Esophagus muscularis mucosa (tissue), 4 donors: Measurements from ENCODE around the gene TBC1D32. TPM values are rescaled to one million over a fixed set of nuclear protein-coding genes. Genes with fewer than 3 reads are reported as not detected.

Source experiments
- DNase-seq: peaks from one replicate; pipeline ENCODE4 v3.0.0-alpha.2; 2017; ENCODE audit errors: extremely low spot score
- H3K27ac ChIP-seq, 4 donors: fragments of 200-600 bp; sonication (generic); replicated peaks in 1 of 4; 1 replicate in 3 of 4; 2 replicates in 1 of 4; pipeline ENCODE4 v1.5.1; 2016 to 2019; ENCODE audit warnings: mild to moderate bottlenecking in 1 of 4
- H3K27me3 ChIP-seq, 4 donors: fragments of 200-600 bp; sonication (generic); one replicate each; pipeline versions ENCODE4 v1.5.1 to v1.6.0; 2016 to 2019
- H3K36me3 ChIP-seq, 4 donors: fragments of 200-600 bp; sonication (generic); one replicate each; pipeline ENCODE4 v1.5.1; 2016 to 2019
- H3K4me1 ChIP-seq, 4 donors: fragments of 200-600 bp; sonication (generic); one replicate each; pipeline ENCODE4 v1.5.1; 2016 to 2019
- H3K4me3 ChIP-seq, 4 donors: fragments of 200-600 bp; sonication (generic); 1 replicate in 2 of 4; 2 replicates in 2 of 4; pipeline ENCODE4 v1.5.1; 2016 to 2019; ENCODE audit warnings: mild to moderate bottlenecking in 4 of 4, moderate library complexity in 1 of 4
- H3K9me3 ChIP-seq, 4 donors: fragments of 200-600 bp; sonication (generic); 1 replicate in 3 of 4; 2 replicates in 1 of 4; pipeline ENCODE4 v1.5.1; 2016 to 2019
- EP300 ChIP-seq: sonication (generic); formaldehyde crosslinking; IDR thresholded peaks from one replicate; pipeline ENCODE4 v1.6.1; 2017; ENCODE audit warnings: antibody characterized with exemption
- POLR2A ChIP-seq: fragments of 450-650 bp; IDR thresholded peaks from one replicate; pipeline ENCODE4 v1.6.1; 2017; ENCODE audit warnings: antibody characterized with exemption, moderate library complexity, mild to moderate bottlenecking, low read depth
- POLR2AphosphoS5 ChIP-seq, 2 donors: sonication (generic); formaldehyde crosslinking; IDR thresholded peaks; one replicate each; pipeline ENCODE4 v1.6.1; 2017; ENCODE audit warnings: antibody characterized with exemption in 2 of 2
- WGBS: methylation state at CpG from one replicate; pipeline ENCODE4 v1.1.5; 2018; 5-methylcytosine and 5-hydroxymethylcytosine counted together
- intact Hi-C: fragments of 100-400 bp; cut with DNase I; formaldehyde crosslinking; loops from one replicate; pipeline ENCODE4 v1.15.1; 2023
- total RNA-seq, 4 donors: library from RNA; depleted of rRNA; stranded (reverse); fragments of >200 nt; gene quantifications; one replicate each; pipeline versions ENCODE4 v1.1.0 to v1.2.1, GENCODE V29; 2016
- TF ChIP-seq, protein P1 (sequence below), 3 experiments: fragments of 200-600 bp in 2 of 3; fragments of 450-650 bp in 1 of 3; sonication (generic) in 2 of 3; IDR thresholded peaks; one replicate each; pipeline ENCODE4 v1.5.1; 2017 to 2019; ENCODE audit warnings: antibody characterized with exemption in 3 of 3, mild to moderate bottlenecking in 2 of 3, moderate library complexity in 1 of 3

TBC1D32 gene
- total RNA-seq, 4 donors from 2014 or later = 2.2 to 3.3 (median 2.8) TPM

- Histone ChIP-seq H3K36me3 (no peaks in the 10 kb centered on the region), H3K4me3 (no peak overlapping the region), H3K27me3 (no peaks in the 10 kb centered on the region), H3K27ac (no peak overlapping the region), H3K4me1 (no peaks in the 10 kb centered on the region), H3K9me3 (no peaks in the 10 kb centered on the region)
- intact Hi-C loops = no loop called here
- WGBS = 68% methylated on average over 1 of the region's 1 CpG
- TF ChIP-seq POLR2A (no peak), POLR2AphosphoS5 (IDR thresholded peaks at IDR 0.05) (no peak), EP300 (no peak)
- TF ChIP-seq, protein P1, sequence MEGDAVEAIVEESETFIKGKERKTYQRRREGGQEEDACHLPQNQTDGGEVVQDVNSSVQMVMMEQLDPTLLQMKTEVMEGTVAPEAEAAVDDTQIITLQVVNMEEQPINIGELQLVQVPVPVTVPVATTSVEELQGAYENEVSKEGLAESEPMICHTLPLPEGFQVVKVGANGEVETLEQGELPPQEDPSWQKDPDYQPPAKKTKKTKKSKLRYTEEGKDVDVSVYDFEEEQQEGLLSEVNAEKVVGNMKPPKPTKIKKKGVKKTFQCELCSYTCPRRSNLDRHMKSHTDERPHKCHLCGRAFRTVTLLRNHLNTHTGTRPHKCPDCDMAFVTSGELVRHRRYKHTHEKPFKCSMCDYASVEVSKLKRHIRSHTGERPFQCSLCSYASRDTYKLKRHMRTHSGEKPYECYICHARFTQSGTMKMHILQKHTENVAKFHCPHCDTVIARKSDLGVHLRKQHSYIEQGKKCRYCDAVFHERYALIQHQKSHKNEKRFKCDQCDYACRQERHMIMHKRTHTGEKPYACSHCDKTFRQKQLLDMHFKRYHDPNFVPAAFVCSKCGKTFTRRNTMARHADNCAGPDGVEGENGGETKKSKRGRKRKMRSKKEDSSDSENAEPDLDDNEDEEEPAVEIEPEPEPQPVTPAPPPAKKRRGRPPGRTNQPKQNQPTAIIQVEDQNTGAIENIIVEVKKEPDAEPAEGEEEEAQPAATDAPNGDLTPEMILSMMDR (IDR thresholded peaks at IDR 0.05) = no peak
- DNase-seq = no peak
Measured at GRCh38 chr6:121352941-121353340, 18.7 kb upstream of the TBC1D32 start.

DNA sequence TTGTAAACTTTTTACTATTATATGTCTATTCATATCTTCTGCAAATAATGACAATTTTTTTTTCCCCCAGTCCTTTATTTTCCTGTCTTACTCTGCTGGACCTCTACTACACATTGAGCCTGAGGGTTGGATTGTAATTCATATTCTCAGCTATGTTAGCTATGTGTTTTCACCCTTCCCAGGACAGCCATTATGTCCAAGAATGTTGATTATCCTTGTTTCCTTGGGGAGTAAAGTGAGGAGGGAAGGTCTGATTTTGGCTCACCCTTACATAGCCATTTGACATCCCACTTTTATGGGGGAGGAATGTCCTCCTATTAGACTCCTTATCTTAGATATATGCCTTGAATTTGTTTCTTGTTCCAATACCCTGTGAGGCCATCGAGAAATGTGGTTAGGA is 17.6 kb upstream of the TBC1D32 start:
- 81% methylated on average over 1 of the region's 1 CpG for WGBS
- Histone ChIP-seq H3K9me3 (no peaks in the 10 kb centered on the region), H3K4me3 (no peak overlapping the region), H3K36me3 (no peaks in the 10 kb centered on the region), H3K4me1 (no peaks in the 10 kb centered on the region), H3K27me3 (no peaks in the 10 kb centered on the region), H3K27ac (no peak overlapping the region)
- intact Hi-C loops = no loop called here
- DNase-seq = no peak
- TF ChIP-seq, protein P1 (IDR thresholded peaks at IDR 0.05) = no peak
- TF ChIP-seq POLR2A (no peak), POLR2AphosphoS5 (IDR thresholded peaks at IDR 0.05) (no peak), EP300 (no peak)

- Histone ChIP-seq H3K4me3 (no peak overlapping the region), H3K27ac (no peak overlapping the region), H3K27me3 (no peaks in the 10 kb centered on the region), H3K36me3 (no peaks in the 10 kb centered on the region), H3K4me1 (no peaks in the 10 kb centered on the region), H3K9me3 (no peaks in the 10 kb centered on the region)
- 58% methylated on average over 1 of the region's 1 CpG for WGBS
- TF ChIP-seq, protein P1 (IDR thresholded peaks at IDR 0.05) = no peak
- TF ChIP-seq EP300 (no peak), POLR2AphosphoS5 (IDR thresholded peaks at IDR 0.05) (no peak), POLR2A (no peak)
- intact Hi-C loops = no loop called here
- no peak for DNase-seq
Measured at GRCh38 chr6:121349596-121349995, 15.3 kb upstream of the TBC1D32 start.

DNA sequence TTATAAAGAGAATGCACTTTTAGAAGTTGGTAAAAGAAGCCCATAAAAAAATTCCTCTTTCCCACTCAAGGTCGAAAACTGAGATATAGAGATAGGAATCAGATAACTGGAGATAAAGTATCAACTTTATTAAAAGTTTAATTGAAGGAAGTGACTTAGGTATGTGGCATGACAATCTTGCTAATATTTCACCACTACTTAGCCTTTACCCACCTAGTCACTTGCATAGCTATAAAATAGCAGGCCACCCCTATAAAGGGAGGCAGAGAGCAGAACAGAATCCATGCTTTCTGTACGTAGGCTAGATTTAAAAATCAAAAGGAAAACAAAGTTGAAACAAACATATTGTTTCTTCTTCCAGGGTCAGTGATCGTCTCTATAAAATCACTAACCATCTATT is 13.2 kb upstream of the TBC1D32 start:
- WGBS = 83% methylated on average over 3 of the region's 3 CpGs
- Histone ChIP-seq H3K36me3 (no peaks in the 10 kb centered on the region), H3K4me1 (no peaks in the 10 kb centered on the region), H3K9me3 (no peaks in the 10 kb centered on the region), H3K27me3 (no peaks in the 10 kb centered on the region), H3K27ac (no peak overlapping the region), H3K4me3 (no peak overlapping the region)
- no peak for TF ChIP-seq POLR2A
- no peak for TF ChIP-seq POLR2AphosphoS5 (IDR thresholded peaks at IDR 0.05)
- TF ChIP-seq EP300 = no peak
- TF ChIP-seq, protein P1 (IDR thresholded peaks at IDR 0.05) = no peak
- no peak for DNase-seq
- intact Hi-C loops = no loop called here

GRCh38 chr6:121344539-121344938 is 10.3 kb upstream of the TBC1D32 start:
- no peak for DNase-seq
- Histone ChIP-seq H3K36me3 (no peaks in the 10 kb centered on the region), H3K9me3 (no peaks in the 10 kb centered on the region), H3K27ac (no peak overlapping the region), H3K4me3 (no peak overlapping the region), H3K27me3 (no peaks in the 10 kb centered on the region), H3K4me1 (no peaks in the 10 kb centered on the region)
- TF ChIP-seq POLR2AphosphoS5 (IDR thresholded peaks at IDR 0.05) = no peak
- TF ChIP-seq, protein P1 (IDR thresholded peaks at IDR 0.05) = no peak
- TF ChIP-seq POLR2A = no peak
- TF ChIP-seq EP300 = no peak
- 89% methylated on average over 2 of the region's 2 CpGs for WGBS
- intact Hi-C loops = no loop called here
